NCI-H2227 (cell line): ENCODE measurements around the gene ANKRD10.

Experiments
- DNase-seq: peaks from one replicate; lab custom pipeline; 2025; ENCODE audit not compliant: unreplicated experiment; lab: John Stamatoyannopoulos, UW

The ANKRD10 gene

DNA sequence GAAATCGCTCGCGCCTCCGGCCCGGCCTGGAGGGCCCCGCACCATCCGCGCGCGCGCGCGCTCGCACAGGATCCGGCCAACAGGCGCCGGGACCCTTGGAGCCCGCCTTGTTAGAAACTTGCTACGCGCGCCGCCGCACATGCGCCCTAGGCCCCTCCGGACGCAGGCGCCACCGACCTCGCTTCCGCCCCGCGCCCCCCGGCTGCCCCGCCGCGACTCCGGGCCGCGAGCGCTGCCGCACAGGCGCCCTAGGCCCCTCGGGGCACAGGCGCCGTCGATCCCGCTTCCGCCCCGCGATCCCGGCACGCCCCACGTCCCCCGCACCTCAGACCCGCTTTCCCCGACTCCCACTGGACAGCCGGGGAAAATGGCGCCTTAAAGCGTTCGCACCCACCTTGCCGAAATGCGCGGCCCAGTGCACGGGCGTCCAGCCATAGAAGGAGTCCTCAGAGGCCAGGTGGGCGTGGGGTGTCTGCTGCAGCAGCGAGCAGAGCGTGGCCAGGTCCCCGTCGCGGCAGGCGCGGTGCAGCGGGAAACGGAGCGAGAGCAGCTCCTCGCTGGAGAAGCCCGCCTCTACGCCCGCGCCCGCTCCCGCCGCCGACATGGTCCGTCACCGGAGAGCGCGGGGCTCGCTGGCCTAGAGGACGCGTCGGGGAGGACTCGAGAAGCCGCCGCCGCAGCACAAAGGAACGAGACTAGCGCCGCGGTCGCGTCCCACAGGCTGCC lies 375 bp downstream of the ANKRD10 start:
- peak; percentile 75 for DNase-seq

DNA sequence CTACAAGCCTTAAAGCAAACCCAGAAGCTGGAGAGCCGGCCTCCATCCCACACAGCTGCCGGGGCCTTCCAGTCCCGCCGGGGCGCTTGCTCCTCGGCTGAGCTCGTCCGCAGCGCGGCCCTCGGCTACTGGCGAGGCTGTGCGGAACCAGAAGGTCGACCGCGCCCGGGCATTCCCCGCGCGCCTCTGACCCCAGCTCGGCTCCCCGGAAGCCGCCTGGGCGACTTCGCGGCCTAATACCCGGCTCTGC lies 863 bp downstream of the ANKRD10 start:
- no peak for DNase-seq

DNA sequence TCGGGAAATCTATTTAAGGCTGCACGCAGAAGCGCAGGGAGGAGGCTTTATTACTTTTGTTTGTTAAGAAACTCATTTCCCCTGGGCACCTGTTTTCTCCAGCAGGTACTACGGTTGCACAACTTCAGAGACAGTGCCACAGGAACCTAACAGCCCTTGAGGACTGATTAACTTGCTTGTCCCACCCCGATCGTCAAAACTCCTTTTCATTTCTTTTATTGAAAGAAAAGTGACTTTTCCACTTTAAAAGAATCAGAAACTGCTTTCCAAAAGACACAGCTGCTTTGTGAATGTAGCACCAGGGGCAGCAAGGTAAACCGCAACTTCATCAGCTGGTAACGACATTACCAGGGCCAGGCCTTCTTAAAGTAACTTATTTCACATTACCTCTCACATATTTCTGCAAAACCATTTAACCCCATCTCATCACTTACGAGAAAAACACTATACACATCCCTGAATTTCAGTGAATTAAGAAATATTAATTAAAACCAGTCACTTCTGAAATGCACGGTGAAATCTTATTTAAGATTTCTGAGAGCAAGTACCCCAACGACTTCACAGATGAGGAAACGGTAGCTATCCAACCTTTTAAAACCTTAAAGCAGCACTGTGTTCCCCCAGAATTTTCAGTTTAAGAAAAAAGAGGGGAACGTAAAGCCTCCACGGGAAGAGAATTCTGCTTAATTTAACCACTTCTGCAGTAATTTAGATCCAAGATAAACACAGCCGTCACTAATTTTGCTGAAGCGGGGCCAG lies 1.4 kb downstream of the ANKRD10 start:
- no peak for DNase-seq

GRCh38 chr13:110912651-110913051 lies 2.2 kb downstream of the ANKRD10 start:
- DNase-seq, result no peak

GRCh38 chr13:110911880-110912279 lies 3.0 kb downstream of the ANKRD10 start:
- DNase-seq, result no peak

DNA sequence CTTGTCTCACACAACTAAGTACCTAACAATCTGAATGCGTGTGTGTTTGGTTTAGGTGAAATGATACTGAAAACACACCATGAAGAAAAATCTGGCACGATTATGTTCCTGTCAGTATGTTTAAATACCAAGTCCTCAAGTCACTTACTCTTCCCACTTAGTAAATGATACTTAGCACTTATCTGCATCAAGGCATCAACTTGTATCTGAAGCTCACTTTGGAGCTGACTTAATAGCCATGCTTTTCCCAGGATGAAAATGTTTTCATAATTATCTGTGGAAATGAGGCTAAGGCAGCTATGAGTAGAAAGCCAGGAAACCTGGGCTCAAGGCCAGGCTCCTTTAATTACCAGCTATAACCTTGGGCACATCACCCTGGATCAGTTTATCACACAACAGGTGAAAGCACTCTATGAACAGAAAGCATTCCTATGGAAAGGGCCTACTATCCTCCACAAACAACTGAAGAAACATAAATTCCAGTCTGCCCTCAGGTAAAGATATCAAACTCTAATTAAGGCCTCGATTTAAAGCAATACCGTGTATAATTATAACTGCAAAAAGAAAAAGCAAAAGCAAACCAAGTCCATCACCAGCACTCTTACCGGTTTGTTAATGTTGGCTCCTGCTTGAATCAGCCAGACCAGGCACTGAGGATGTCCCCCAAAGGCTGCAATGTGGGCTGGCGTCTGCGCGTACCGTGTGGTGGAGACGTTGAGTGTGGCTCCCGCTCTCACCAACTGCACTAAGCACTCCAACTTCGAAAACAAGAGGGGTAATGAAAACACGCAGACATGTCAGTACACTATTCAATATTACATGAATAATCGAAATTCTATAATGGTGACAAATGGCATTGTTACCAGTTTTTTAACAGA lies 4.6 kb downstream of the ANKRD10 start:
- DNase-seq, result no peak

- no peak for DNase-seq
Measured at GRCh38 chr13:110907951-110908898, 6.6 kb downstream of the ANKRD10 start.

GRCh38 chr13:110907301-110907700 lies 7.6 kb downstream of the ANKRD10 start:
- no peak for DNase-seq

- no peak for DNase-seq
Measured at GRCh38 chr13:110904748-110905147, 10.1 kb downstream of the ANKRD10 start.

DNA sequence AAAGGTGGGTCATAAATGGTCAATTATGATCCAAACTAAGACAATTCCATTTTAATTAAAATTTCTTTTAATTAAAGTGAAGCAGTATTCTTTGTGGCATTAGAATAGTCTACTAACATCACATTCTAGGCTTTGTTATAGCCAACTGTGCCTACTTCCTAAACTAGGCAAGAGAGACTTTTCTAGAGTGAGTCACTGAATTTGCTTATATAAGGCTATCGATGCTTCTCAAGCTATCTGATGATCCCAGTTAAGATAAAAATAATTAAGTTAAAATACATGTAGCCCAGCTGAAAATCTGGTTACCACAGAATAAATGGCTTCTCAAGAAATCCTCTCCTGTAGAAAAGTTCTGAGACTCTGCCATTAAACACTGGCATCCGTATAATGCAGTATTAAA lies 12.5 kb downstream of the ANKRD10 start:
- no peak for DNase-seq

- no peak for DNase-seq
Measured at GRCh38 chr13:110897521-110897920, 17.3 kb downstream of the ANKRD10 start.

DNA sequence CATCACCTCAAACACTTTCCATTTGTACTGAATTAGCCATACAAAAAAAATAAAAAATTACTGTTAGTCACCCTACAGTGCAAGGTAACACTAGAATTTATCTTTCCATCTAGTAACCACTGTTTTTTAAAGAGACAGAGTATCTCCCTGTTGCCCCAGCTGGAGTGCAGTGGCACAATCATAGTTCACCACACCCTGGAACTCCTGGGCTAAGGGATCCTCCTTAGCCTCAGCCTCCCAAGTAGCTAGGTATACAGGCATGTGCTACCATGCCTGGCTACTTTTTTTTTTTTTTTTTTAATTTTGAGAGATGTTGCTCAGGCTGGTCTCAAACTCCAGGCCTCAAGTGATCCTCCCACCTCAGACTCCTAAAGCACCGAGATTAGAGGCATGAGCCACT lies 17.9 kb downstream of the ANKRD10 start:
- no peak for DNase-seq

DNA sequence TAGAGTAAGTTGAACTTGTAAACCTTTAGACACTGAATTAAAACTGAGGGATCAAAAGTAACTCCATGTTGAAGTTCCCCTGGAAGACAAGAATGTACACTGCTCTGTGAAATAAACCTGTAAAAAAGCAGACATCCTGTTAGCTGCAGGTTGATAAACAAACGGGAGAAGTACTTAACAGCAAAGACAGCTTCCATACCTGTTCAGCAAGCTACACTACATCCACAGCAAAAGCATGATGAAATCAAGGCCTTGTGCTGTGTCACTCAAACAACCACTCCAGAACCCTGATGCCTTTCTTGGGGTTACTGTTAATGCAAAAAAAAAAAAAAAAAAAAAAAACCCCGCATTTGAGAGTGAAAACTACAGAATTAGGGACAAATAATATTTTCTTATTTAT lies 20.8 kb downstream of the ANKRD10 start:
- DNase-seq, result no peak

DNA sequence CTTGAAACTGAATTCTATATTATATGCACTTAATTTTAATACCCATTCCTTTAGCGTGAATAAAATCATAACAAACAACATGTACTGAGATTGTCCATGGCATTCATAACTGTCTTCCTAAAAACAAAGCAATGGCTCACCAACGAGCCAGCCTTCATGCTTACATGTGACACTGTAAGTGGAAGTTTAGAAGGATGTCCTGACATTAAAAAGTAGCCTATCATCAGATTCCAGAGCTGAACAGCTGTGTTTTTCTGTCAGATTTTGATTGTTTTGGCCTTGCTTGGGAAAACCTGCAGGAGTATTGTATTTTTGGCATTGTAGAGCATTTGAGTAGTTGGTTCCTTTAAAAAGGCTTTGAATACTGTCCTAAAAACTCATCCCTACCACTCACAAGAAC lies 21.3 kb downstream of the ANKRD10 start:
- DNase-seq, result no peak

DNA sequence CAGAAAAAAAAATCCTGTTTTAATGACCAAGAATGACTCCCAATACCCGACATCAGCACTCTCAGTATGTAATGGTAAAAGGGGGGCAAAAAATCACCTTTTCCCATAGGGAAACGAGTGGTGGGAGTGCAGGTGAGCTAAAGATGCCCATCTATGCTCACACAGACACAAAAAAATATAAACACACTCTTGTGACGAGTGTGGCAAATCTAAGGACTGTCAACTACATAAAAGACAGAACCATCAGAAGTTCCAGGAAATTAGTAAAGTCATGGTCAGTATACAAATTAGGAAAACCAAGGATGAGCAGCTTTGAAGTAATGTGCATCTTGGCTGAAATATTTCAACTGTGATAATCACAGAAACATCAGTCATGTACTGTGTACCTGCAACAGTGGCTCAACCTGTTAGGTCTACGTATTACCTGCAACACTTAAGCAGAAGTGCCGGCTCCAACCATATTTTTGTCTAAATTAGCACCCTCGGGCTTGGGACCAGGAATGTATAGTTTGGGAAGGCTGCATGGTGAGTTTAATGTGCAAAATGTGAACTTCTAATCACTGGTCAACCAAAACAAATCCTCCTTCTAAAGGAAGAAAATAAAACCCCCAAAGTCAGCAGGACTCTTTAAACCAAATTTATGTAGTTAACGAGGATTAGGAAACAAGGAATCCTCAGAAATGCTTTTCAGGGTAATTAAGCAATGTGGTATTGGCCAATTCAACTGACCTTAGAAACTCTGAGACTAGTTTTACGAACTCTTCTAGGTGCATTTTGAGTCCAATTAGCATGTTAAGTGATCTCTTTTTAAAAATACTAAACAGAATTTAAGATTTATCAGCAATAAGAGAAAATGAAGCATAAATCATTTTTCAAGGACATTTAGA lies 24.3 kb downstream of the ANKRD10 start:
- no peak for DNase-seq

DNA sequence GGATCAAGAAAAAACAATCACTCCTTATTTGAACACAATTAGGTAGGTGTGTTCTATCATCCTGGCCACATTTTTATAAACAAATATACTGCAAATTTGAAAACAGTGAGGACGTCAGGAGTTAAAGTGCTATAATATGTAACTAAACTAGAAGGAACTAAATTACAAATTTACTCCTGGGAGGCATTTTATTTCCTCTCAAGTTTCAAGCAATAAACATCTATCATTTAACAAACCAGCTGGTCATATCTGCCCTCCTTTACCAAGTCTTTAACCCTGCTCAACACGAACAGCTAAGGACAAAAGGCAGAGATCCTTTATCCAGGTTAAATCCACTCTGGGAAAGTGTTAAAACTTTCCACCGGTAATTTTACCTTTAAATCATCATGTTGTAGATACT lies 26.5 kb downstream of the ANKRD10 start:
- DNase-seq, result no peak

- DNase-seq, result no peak
Measured at GRCh38 chr13:110887597-110888333, 27.1 kb downstream of the ANKRD10 start.

- no peak for DNase-seq
Measured at GRCh38 chr13:110886870-110887596, 27.8 kb downstream of the ANKRD10 start.
